ENCODE data around the gene VAMP3.

- TF ChIP-seq CTCF (IDR thresholded peaks at IDR 0.05): no peak
- TF ChIP-seq POLR2A (IDR thresholded peaks at IDR 0.05): no peak
Measured at GRCh38 chr1:7767176-7767575, 3.9 kb upstream of the VAMP3 start.

All from ovary (tissue), 3 donors.